Neural progenitor cell (in vitro differentiated cells): ENCODE measurements around the gene VAV2.

Experiments
- CTCF ChIP-seq: fragments of 200-600 bp; sonication (generic); IDR thresholded peaks from 2 replicates; pipeline ENCODE4 v1.5.1; 2017; ENCODE audit warnings: antibody characterized with exemption, mild to moderate bottlenecking
- EZH2 ChIP-seq: fragments of 200-600 bp; sonication (generic); IDR thresholded peaks from 2 replicates; pipeline ENCODE4 v1.6.1; 2017; ENCODE audit warnings: antibody characterized with exemption, mild to moderate bottlenecking, moderate library complexity
- EZH2phosphoT487 ChIP-seq: fragments of 200-600 bp; sonication (generic); IDR thresholded peaks from 2 replicates; pipeline ENCODE4 v1.6.1; 2017; ENCODE audit warnings: antibody characterized with exemption

GRCh38 chr9:133969681-133970580 lies 22.2 kb downstream of the VAV2 start:
- TF ChIP-seq CTCF (no peak), EZH2 (no peak), EZH2phosphoT487 (no peak)
